IMR-90 (cell line): ENCODE data around the gene CTRL.

Experiments used
- CEBPB ChIP-seq: IDR thresholded peaks from 2 replicates; pipeline ENCODE4 v1.6.1; 2012; ENCODE audit warnings: low read depth, low read length, improper control_type of control experiment
- ELK1 ChIP-seq: fragments of 150-350 bp; IDR thresholded peaks from 2 replicates; pipeline ENCODE4 v1.6.1; 2016; ENCODE audit warnings: low read depth, mild to moderate bottlenecking, low read length, moderate library complexity, borderline replicate concordance
- MAFK ChIP-seq: IDR thresholded peaks from 2 replicates; pipeline ENCODE4 v1.6.1; 2012; ENCODE audit warnings: low read depth, low read length, improper control_type of control experiment
- MXI1 ChIP-seq: IDR thresholded peaks from 2 replicates; pipeline ENCODE4 v1.6.1; 2012; ENCODE audit warnings: low read depth, mild to moderate bottlenecking, low read length, moderate library complexity, borderline replicate concordance
- POLR2A ChIP-seq: IDR thresholded peaks from 2 replicates; pipeline ENCODE4 v1.6.1; 2012; ENCODE audit warnings: mild to moderate bottlenecking, low read depth, low read length
- RAD21 ChIP-seq: IDR thresholded peaks from 2 replicates; pipeline ENCODE4 v1.6.1; 2012; ENCODE audit warnings: low read length, improper control_type of control experiment
- SMC3 ChIP-seq: fragments of 150-350 bp; IDR thresholded peaks from 2 replicates; pipeline ENCODE4 v1.6.1; 2016; ENCODE audit warnings: low read depth, mild to moderate bottlenecking, antibody characterized with exemption, low read length, moderate library complexity
- TF ChIP-seq, protein P1 (sequence below): conservative IDR thresholded peaks from 2 replicates; pipeline ENCODE4 v1.5.1; 2012; ENCODE audit warnings: mild to moderate bottlenecking, low read depth, low read length, improper control_type of control experiment
- TF ChIP-seq, protein P2 (sequence below): fragments of 150-350 bp; IDR thresholded peaks from 2 replicates; pipeline ENCODE4 v1.6.1; 2017; ENCODE audit warnings: mild to moderate bottlenecking, antibody characterized with exemption, low read length, low read depth

- TF ChIP-seq, protein P1, sequence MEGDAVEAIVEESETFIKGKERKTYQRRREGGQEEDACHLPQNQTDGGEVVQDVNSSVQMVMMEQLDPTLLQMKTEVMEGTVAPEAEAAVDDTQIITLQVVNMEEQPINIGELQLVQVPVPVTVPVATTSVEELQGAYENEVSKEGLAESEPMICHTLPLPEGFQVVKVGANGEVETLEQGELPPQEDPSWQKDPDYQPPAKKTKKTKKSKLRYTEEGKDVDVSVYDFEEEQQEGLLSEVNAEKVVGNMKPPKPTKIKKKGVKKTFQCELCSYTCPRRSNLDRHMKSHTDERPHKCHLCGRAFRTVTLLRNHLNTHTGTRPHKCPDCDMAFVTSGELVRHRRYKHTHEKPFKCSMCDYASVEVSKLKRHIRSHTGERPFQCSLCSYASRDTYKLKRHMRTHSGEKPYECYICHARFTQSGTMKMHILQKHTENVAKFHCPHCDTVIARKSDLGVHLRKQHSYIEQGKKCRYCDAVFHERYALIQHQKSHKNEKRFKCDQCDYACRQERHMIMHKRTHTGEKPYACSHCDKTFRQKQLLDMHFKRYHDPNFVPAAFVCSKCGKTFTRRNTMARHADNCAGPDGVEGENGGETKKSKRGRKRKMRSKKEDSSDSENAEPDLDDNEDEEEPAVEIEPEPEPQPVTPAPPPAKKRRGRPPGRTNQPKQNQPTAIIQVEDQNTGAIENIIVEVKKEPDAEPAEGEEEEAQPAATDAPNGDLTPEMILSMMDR, result no peak
- TF ChIP-seq CEBPB (no peak), MAFK (no peak), MXI1 (no peak), POLR2A (no peak), SMC3 (no peak), ELK1 (no peak), RAD21 (no peak)
- TF ChIP-seq, protein P2, sequence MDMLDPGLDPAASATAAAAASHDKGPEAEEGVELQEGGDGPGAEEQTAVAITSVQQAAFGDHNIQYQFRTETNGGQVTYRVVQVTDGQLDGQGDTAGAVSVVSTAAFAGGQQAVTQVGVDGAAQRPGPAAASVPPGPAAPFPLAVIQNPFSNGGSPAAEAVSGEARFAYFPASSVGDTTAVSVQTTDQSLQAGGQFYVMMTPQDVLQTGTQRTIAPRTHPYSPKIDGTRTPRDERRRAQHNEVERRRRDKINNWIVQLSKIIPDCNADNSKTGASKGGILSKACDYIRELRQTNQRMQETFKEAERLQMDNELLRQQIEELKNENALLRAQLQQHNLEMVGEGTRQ, result no peak
These were observed 16.4 kb upstream of the CTRL start for GRCh38 chr16:67948015-67948414.
